Astrocyte (in vitro differentiated cells and primary cell): ENCODE results near the gene NTM.

Experiments
- EZH2 ChIP-seq: IDR thresholded peaks from 2 replicates; pipeline ENCODE4 v1.6.1; 2012; ENCODE audit warnings: mild to moderate bottlenecking, low read length, inconsistent platforms; ENCODE audit not compliant: insufficient read depth
- TF ChIP-seq, protein P1 (sequence below): IDR thresholded peaks from 2 replicates; pipeline ENCODE4 v1.5.1; 2011; ENCODE audit warnings: low read depth, mild to moderate bottlenecking, inconsistent platforms, low read length, moderate library complexity; ENCODE audit not compliant: insufficient read depth

DNA sequence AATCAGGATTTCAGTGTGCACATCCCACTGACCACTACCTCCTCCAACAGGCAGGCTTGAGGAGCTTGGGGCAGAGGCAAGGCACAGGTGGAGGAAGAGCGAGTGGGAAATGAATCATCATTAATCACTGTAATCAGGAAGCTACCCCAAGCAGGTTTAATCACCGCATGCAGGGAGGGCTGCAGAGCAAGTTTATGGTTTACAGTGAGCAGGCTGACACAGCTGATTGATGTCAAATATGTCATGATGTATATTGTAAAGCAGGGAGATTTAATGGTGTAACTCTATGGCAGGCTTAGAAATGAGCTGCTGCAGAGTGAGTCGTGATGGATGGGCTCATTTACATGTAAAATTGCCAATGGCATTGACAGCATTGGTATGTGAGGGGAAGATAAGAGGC is 441.0 kb downstream of the NTM start:
- TF ChIP-seq, protein P1, sequence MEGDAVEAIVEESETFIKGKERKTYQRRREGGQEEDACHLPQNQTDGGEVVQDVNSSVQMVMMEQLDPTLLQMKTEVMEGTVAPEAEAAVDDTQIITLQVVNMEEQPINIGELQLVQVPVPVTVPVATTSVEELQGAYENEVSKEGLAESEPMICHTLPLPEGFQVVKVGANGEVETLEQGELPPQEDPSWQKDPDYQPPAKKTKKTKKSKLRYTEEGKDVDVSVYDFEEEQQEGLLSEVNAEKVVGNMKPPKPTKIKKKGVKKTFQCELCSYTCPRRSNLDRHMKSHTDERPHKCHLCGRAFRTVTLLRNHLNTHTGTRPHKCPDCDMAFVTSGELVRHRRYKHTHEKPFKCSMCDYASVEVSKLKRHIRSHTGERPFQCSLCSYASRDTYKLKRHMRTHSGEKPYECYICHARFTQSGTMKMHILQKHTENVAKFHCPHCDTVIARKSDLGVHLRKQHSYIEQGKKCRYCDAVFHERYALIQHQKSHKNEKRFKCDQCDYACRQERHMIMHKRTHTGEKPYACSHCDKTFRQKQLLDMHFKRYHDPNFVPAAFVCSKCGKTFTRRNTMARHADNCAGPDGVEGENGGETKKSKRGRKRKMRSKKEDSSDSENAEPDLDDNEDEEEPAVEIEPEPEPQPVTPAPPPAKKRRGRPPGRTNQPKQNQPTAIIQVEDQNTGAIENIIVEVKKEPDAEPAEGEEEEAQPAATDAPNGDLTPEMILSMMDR = no peak
- TF ChIP-seq EZH2 = no peak
